Activated naive CD8-positive, alpha-beta T cell treated with anti-CD3 and anti-CD28 coated beads for 36 hours (primary cell): ENCODE results near the gene KIR2DL3. TPM values are rescaled to one million over a fixed set of nuclear protein-coding genes. Genes with fewer than 3 reads are reported as not detected.
"Not testable (repeated sequence)": the region's sequence is repeated elsewhere in the genome, so short reads cannot be mapped to it uniquely, and the experiment has no call there.

Source experiments
- DNase-seq: peaks from one replicate; pipeline ENCODE4 v3.0.0; 2021
- H3K27ac Mint-ChIP-seq: one replicate; pipeline ENCODE4 v1.8.0; 2022; ENCODE audit warnings: mild to moderate bottlenecking, moderate library complexity, mixed read lengths
- H3K27me3 Mint-ChIP-seq: one replicate; pipeline ENCODE4 v1.8.0; 2022; ENCODE audit warnings: mild to moderate bottlenecking, mixed read lengths
- H3K36me3 Mint-ChIP-seq: one replicate; pipeline ENCODE4 v1.8.0; 2021; ENCODE audit warnings: mild to moderate bottlenecking, mixed read lengths
- H3K4me1 Mint-ChIP-seq: one replicate; pipeline ENCODE4 v1.8.0; 2021; ENCODE audit warnings: mixed read lengths
- H3K4me3 Mint-ChIP-seq: one replicate; pipeline ENCODE4 v1.8.0; 2022; ENCODE audit warnings: mild to moderate bottlenecking, moderate library complexity, mixed read lengths
- H3K9me3 Mint-ChIP-seq: one replicate; pipeline ENCODE4 v1.8.0; 2022; ENCODE audit warnings: mixed read lengths
- total RNA-seq, 2 experiments: library from RNA; stranded (reverse); gene quantifications; one replicate each; pipeline ENCODE4 v1.2.3, GENCODE V29; 2021

Gene KIR2DL3
- total RNA-seq, 2 experiments from 2014 or later, result not detected

DNA sequence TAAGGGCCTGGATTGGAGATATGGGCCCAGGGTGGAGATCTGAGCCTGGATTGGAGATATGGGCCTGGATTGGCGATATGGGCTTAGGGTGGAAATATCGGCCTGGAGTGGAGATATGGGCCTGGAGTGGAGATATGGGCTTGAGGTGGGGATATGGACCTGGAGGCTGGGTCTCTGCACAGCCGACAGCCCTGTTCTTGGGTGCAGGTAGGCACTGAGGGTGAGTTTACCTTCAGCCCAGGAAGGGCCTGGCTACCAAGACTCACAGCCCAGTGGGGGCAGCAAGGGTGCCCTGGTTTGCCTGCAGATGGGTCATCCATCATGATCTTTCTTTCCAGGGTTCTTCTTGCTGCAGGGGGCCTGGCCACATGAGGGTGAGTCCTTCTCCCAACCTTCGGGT is 32.2 kb downstream of the KIR2DL3 start:
- not testable (repeated sequence) for DNase-seq, H3K9me3 Mint-ChIP-seq, H3K27me3 Mint-ChIP-seq, H3K4me1 Mint-ChIP-seq, H3K36me3 Mint-ChIP-seq, H3K4me3 Mint-ChIP-seq, H3K27ac Mint-ChIP-seq

DNA sequence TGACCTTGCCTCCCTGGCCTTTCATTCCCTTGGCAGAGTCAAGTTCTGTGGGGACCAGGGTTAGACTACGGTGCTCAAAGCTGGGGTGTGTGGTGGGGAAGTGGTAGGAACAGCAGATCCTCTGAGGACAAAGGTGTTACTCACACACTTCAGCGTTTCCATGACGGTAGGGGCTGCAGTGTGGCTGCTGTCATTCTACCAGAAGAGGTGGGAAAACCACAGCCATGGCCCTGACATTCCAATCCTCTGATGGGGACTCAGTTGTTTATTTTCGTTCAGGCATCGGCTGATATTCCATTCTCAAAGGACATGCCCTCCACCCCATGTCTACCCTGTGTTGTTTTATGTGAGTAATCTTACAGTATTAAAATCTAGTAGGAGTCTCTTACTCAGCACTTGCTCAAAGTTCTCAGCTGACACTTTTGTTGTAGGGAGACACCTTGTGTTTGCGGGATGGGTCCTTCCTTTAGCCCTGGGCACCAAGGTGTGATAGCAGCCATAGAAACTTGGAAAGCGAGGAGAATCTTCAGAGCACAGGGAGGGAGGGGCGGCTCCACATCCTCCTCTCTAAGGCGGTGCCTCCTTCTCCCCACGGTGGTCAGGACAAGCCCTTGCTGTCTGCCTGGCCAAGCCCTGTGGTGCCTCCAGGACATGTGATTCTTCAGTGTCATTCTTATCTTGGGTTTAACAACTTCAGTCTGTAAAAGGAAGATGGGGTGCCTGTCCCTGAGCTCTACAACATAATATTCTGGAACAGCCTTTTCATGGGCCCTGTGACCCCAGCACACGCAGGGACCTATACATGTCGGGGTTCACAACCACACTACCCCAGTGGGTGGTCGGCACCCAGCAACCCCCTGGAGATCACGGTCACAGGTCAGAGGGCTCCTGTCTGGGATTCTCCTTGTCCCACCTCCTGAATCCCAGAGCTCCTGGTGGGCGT is 33.0 kb downstream of the KIR2DL3 start:
- H3K4me3 Mint-ChIP-seq, DNase-seq, H3K9me3 Mint-ChIP-seq, H3K27me3 Mint-ChIP-seq, H3K36me3 Mint-ChIP-seq, H3K4me1 Mint-ChIP-seq, H3K27ac Mint-ChIP-seq: not testable (repeated sequence)

DNA sequence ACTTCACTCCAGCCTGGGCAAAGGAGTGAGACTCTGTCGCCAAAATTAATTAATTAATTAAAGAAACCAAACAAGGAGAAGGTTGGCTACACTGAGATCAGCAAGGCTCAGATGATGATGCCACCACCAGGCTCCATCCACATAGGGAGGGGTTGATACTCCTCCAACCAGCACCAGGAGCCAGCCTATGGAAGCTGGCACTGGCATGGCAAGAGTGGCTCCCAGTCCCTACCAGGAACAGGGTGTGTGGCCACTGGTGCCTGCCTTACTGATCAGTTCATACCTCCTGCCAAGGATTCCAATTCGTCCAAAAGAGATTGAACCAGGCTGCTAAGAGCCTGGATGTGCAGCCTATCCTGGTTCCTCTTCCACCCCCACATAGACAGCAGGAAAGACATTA is 34.4 kb downstream of the KIR2DL3 start:
- not testable (repeated sequence) for H3K27ac Mint-ChIP-seq, H3K27me3 Mint-ChIP-seq, H3K4me3 Mint-ChIP-seq, H3K4me1 Mint-ChIP-seq, H3K9me3 Mint-ChIP-seq, DNase-seq, H3K36me3 Mint-ChIP-seq

DNA sequence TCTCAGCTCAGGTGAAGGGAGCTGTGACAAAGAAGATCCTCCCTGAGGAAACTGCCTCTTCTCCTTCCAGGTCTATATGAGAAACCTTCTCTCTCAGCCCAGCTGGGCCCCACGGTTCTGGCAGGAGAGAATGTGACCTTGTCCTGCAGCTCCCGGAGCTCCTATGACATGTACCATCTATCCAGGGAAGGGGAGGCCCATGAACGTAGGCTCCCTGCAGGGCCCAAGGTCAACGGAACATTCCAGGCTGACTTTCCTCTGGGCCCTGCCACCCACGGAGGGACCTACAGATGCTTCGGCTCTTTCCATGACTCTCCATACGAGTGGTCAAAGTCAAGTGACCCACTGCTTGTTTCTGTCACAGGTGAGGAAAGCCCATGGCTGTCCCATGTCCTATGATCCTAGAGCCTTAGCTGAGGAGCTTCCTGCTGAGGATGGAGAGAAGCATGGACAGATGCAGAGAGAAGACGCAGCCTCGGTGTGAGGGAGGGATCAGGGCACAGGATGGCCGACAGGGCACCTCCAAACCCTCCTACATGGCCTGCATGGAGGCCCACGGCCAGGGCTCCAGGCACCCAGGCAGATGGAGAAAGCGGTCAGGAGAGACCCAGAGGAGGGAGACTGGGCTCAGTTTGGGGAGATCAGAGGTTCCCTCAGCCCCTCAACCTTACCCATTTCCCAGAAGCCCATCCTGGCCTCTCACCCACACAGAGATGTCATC is 36.9 kb downstream of the KIR2DL3 start:
- H3K4me1 Mint-ChIP-seq, H3K4me3 Mint-ChIP-seq, H3K27ac Mint-ChIP-seq, H3K27me3 Mint-ChIP-seq, H3K9me3 Mint-ChIP-seq, DNase-seq, H3K36me3 Mint-ChIP-seq: not testable (repeated sequence)

DNA sequence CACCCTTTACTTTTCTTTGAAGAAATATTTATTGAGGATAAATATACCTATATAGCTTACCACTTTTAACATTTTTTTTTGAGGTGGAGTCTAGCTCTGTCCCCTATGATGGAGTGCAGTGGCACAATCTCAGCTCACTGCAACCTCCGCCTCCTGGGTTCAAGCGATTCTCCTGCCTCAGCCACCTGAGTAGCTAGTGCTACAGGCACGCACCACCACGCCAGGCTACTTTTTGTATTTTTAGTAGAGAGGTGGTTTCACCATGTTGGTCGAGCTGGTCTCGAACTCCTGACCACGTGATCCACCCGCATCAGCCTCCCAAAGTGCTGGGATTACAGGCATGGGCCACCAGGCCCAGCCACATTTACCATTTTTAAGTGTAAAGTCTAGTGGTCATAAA is 37.5 kb downstream of the KIR2DL3 start:
- H3K4me3 Mint-ChIP-seq, H3K27ac Mint-ChIP-seq, DNase-seq, H3K4me1 Mint-ChIP-seq, H3K27me3 Mint-ChIP-seq, H3K9me3 Mint-ChIP-seq, H3K36me3 Mint-ChIP-seq: not testable (repeated sequence)

DNA sequence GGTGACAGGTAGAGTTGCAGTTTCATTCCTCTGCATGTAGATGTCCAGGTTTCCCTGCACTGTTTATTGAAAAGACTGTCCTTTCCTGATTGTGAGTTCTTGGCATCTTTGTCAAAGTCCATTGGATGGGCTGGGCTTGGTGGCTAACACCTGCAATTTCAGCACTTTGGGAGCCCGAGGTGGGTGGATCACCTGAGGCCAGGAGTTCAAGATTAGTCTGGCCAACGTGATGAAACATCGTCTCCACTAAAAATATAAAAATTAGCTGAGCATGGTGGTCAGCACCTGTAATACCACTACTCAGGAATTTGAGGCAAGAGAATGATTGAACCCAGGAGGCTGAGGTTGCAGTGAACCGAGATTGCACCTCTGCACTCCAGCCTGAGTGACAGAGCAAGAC is 39.5 kb downstream of the KIR2DL3 start:
- peaks cover 12% of the 10 kb centered on the region for H3K9me3 Mint-ChIP-seq
- H3K27ac Mint-ChIP-seq, DNase-seq, H3K4me1 Mint-ChIP-seq, H3K27me3 Mint-ChIP-seq, H3K4me3 Mint-ChIP-seq, H3K36me3 Mint-ChIP-seq: not testable (repeated sequence)

DNA sequence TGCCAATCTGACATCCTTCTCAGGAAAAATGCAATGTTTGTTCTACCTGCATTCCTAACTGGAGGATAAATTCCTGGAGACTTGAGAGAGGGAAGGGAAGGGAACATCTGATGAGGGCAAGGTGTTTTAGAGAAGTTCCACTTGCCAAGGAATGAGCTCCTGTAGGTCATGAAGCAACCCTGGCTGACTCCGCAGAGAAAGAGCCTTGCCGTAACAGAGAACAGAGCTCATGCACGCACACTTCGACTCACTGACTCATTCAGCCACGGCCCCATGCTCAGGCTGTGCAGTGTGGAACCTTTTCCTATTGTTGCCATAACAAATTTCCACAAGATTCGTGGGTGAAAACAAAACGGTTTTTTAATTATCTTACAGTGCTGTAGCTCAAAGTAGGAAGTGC is 40.6 kb downstream of the KIR2DL3 start:
- not testable (repeated sequence) for H3K36me3 Mint-ChIP-seq, H3K4me1 Mint-ChIP-seq, H3K27ac Mint-ChIP-seq, H3K27me3 Mint-ChIP-seq, H3K4me3 Mint-ChIP-seq, DNase-seq
- peaks cover 12% of the 10 kb centered on the region for H3K9me3 Mint-ChIP-seq

DNA sequence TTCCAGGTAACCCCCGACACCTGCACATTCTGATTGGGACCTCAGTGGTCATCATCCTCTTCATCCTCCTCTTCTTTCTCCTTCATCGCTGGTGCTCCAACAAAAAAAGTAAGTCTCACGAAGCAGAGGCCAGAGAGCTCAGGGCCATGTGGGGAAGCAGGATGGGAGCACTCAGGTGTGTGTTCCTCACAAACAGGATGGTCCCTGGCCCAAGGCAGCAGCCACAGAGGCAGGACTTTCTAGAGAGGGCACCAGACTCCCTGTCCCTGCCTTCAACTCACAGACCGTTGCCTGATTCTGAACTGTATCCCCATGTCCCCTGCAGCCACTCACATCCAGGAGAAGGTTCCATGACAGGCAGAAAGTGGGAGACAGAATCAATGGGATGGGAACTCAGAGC is 44.6 kb downstream of the KIR2DL3 start:
- H3K27ac Mint-ChIP-seq, H3K36me3 Mint-ChIP-seq, H3K4me3 Mint-ChIP-seq, H3K4me1 Mint-ChIP-seq, DNase-seq: not testable (repeated sequence)
- Mint-ChIP-seq H3K27me3 (peaks cover 16% of the 10 kb centered on the region), H3K9me3 (peaks cover 11% of the 10 kb centered on the region)

DNA sequence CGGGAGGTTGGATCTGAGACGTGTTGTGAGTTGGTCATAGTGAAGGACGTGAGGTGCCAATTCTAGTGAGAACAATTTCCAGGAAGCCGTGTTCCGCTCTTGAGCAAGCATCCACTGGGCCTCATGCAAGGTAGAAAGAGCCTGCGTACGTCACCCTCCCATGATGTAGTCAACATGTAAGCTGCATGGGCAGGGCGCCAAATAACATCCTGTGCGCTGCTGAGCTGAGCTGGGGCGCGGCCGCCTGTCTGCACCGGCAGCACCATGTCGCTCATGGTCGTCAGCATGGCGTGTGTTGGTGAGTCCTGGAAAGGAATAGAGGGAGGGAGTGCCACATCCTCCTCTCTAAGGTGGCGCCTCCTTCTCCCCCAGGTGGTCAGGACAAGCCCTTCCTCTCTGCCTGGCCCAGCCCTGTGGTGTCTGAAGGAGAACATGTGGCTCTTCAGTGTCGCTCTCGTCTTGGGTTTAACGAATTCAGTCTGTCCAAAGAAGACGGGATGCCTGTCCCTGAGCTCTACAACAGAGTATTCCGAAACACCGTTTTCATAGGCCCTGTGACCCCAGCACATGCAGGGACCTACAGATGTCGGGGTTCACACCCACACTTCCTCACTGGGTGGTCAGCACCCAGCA is 47.9 kb downstream of the KIR2DL3 start:
- not testable (repeated sequence) for H3K4me1 Mint-ChIP-seq, H3K9me3 Mint-ChIP-seq, DNase-seq, H3K27ac Mint-ChIP-seq, H3K36me3 Mint-ChIP-seq, H3K4me3 Mint-ChIP-seq
- H3K27me3 Mint-ChIP-seq, result peaks cover 18% of the 10 kb centered on the region

DNA sequence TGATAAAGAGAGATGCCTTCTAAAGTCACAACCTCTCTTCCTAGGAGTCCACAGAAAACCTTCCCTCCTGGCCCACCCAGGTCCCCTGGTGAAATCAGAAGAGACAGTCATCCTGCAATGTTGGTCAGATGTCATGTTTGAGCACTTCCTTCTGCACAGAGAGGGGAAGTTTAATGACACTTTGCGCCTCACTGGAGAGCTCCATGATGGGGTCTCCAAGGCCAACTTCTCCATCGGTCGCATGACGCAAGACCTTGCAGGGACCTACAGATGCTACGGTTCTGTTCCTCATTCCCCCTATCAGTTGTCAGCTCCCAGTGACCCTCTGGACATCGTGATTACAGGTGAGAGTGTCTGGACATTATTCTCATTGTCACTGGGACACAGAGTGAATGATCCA is 49.8 kb downstream of the KIR2DL3 start:
- not testable (repeated sequence) for H3K4me3 Mint-ChIP-seq, H3K27ac Mint-ChIP-seq, H3K4me1 Mint-ChIP-seq, H3K36me3 Mint-ChIP-seq, H3K9me3 Mint-ChIP-seq, DNase-seq
- peaks cover 26% of the 10 kb centered on the region for H3K27me3 Mint-ChIP-seq

DNA sequence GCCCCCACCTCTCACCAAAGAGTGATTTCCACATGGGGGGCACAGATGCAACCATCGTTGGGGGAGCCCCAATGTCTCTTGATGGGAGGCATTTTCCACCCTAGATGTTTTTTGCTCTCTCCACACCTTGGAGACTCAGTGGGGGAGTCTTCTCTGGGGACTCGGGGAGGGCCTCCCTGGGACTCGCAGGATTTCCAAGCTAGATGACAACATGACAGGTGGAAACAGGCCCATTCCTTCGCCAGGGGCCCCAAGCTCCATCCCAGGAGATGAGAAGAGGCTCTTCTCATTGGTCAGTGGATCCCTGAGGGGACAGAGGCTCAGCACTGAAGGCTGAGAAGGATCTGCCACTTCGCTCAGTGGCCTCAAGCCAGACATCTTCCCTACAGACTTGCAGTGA is 52.4 kb downstream of the KIR2DL3 start:
- Mint-ChIP-seq H3K4me1 (peaks cover 10% of the 10 kb centered on the region), H3K4me3 (no peak overlapping the region), H3K9me3 (no peaks in the 10 kb centered on the region), H3K36me3 (no peaks in the 10 kb centered on the region), H3K27ac (no peak overlapping the region), H3K27me3 (peaks cover 33% of the 10 kb centered on the region)
- no peak for DNase-seq

DNA sequence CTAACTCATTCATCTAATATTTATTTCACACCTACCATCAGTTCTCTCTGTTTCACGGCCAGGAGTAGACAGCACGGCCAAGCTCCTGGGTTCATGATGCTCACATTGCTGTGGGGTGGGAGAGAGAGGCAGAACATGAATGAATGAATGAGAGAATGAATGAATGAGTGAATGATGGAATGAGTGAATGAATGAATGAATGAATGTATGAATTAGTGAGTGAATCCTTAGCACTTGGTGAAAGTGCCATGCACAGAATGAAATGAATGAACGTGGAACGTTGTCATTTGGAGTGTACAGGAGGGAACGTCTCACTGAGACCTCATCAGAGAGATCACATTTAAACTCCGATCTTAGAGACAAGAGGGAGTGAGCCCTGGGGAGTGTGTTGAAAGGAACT is 53.2 kb downstream of the KIR2DL3 start:
- peaks cover 10% of the 10 kb centered on the region for H3K4me1 Mint-ChIP-seq
- no peak for DNase-seq
- no peak overlapping the region for H3K27ac Mint-ChIP-seq
- H3K9me3 Mint-ChIP-seq, result no peaks in the 10 kb centered on the region
- no peak overlapping the region for H3K4me3 Mint-ChIP-seq
- peaks cover 36% of the 10 kb centered on the region for H3K27me3 Mint-ChIP-seq
- H3K36me3 Mint-ChIP-seq, result no peaks in the 10 kb centered on the region

DNA sequence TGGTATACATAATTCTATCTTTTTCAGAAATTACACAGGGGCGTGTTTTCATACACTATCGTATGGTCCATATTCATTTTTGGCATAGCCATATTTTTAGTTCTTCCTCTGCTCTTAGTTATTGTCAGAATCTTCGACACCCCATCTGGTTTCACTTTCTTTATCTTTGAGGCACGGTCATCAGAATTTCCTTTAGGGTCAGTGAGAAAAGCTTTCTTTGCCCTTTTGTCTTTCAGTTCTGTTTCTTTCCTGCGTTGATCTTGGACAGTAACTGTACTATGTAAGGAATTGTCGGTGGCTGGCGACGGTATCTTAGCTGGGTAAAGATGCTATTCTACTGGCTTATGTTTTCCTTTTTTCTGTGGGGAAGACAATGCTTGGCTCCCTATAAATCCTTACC is 54.5 kb downstream of the KIR2DL3 start:
- Mint-ChIP-seq H3K4me3 (peak overlapping the region; percentile 26), H3K4me1 (peaks cover 10% of the 10 kb centered on the region), H3K36me3 (no peaks in the 10 kb centered on the region), H3K27me3 (peaks cover 40% of the 10 kb centered on the region), H3K27ac (no peak overlapping the region), H3K9me3 (no peaks in the 10 kb centered on the region)
- no peak for DNase-seq

DNA sequence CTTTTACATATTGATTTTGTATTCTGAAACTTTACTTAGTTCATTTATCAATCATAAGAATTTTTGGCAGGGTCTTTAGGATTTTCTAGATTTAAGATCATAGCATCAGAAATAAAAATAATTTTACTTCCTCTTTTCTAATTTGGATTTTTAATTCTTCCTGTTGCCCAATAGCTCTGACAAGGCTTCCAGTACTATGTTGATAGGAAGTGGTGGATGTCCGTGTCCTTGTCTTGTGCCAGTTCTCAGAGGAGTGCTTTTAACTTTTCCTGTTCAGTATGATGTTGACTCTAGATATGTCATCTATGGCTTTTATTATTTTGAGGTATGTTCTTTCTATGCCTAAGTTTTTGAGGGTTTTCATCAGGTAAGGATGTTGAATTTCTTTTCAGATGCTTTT is 57.4 kb downstream of the KIR2DL3 start:
- Mint-ChIP-seq H3K9me3 (no peaks in the 10 kb centered on the region), H3K4me3 (no peak overlapping the region), H3K4me1 (peaks cover 10% of the 10 kb centered on the region)

More for the DNA sequence above, 57.4 kb downstream of the KIR2DL3 start:
- Mint-ChIP-seq H3K27ac (no peak overlapping the region), H3K27me3 (peaks cover 59% of the 10 kb centered on the region), H3K36me3 (no peaks in the 10 kb centered on the region)
- DNase-seq, result no peak
